ENCODE results near the gene TRIM71. TPM values are rescaled to one million over a fixed set of nuclear protein-coding genes. Genes with fewer than 3 reads are reported as not detected.

Gene TRIM71
- total RNA-seq, 1 donor from 2014 or later, result not detected

- no peak overlapping the region for H3K27ac Mint-ChIP-seq
Observed at GRCh38 chr3:32946973-32947788, 129.4 kb downstream of the TRIM71 start.

More at GRCh38 chr3:32946973-32947788, 129.4 kb downstream of the TRIM71 start:
- no peak overlapping the region for H3K4me3 Mint-ChIP-seq
- no peaks in the 10 kb centered on the region for H3K9me3 Mint-ChIP-seq
- H3K27me3 Mint-ChIP-seq, result no peaks in the 10 kb centered on the region
- intact Hi-C loops (cut with micrococcal nuclease), result loop anchor here (1.0 to 2.0 kb wide), 4 partner anchors 118 to 426 kb away; no protein-coding TSS in a partner anchor
- ChIA-PET CTCF (interaction anchor here (0.8 to 5.2 kb wide), 9 partner anchors 16 to 840 kb away, joined by 3 to 74 read pairs (median 3); no protein-coding TSS in a partner anchor), POLR2A (interaction anchor here (1.0 to 1.6 kb wide), 2 partner anchors 127 to 426 kb away, joined by 3 to 6 read pairs; no protein-coding TSS in a partner anchor)
- no peak for ATAC-seq (ENCODE audit: low read depth)
- no peak for TF ChIP-seq CTCF (IDR thresholded peaks at IDR 0.05)
- H3K36me3 Mint-ChIP-seq (ENCODE audit: low read depth), result no peaks in the 10 kb centered on the region
- DNase-seq, result no peak
- H3K4me1 Mint-ChIP-seq, result peaks cover 9% of the 10 kb centered on the region

Other genes with a start within 250 kb of the TRIM71 start
- 32.6 and 38.8 TPM in 2 replicates for gene DYNC1LI1, start 247.1 kb upstream of the TRIM71 start, total RNA-seq
- gene CNOT10, start 132.8 kb upstream of the TRIM71 start, total RNA-seq, result 48.0 and 55.5 TPM in 2 replicates
- gene CCR4, start 133.6 kb downstream of the TRIM71 start, total RNA-seq, result 0.17 and 0.31 TPM in 2 replicates